ENCODE results near the gene UMAD1. TPM values are rescaled to one million over a fixed set of nuclear protein-coding genes. Genes with fewer than 3 reads are reported as not detected.

Gene UMAD1
- total RNA-seq (2014; rRNA removed; shearing (Covaris generic)), result 32.1 and 35.2 TPM in 2 replicates
- polyA plus RNA-seq (2015; cell fraction: cytosol; rRNA removed), result 28.1 and 34.3 TPM in 2 replicates
- polyA plus RNA-seq (2015; cell fraction: nucleus; rRNA removed), result 11.7 and 16.4 TPM in 2 replicates

DNA sequence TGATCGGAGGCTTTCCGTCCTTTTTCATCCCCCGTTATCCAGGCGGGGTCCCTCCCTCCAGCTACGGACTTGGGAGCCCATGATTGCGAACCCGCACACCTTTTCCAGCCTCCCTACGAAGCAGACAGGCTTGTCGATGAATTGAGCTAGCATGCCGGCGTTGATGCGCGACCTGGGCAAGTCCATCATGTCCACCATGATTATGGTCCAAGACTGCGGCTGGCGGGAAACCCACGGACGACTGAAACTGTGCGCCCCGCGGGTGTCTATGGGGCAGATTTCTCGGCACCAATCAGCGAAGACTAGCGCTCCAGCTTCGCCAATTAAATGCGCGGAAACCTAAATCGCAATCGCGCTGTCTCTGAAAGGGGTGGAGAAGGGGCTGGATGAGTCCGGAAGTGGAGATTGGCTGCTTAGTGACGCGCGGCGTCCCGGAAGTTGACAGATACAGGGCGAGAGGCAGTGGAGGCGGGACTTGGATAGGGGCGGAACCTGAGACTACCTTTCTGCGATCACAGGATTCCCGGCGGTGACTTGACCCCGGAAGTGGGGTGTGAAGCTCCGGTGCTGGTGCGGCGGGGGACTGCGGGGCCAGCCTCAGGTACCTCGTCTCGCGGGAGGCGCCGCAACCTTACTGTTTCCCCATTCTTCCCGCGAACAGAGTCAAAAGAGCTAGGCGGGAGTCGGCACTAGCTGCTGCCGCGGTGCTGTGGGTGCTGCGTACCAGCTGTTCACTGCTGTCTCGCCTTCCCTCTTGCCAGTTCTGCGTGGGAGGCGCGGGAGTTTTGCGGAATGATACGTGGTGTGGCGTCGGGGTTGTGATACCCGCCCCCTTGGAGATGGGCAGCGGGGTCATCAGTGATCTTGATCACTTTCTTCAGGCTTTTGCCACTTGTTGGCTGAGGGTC, at the start of gene UMAD1:
Gene UMAD1, plus strand, starts transcription at position 532 of the 908 bp plus-strand sequence. CDS start 32,620 bp downstream, outside the sequence.
- in situ Hi-C loops (cut with HindIII; ENCODE audit: low pct_unique_long_range_greater_than_20kb, low sequenced_read_pairs), result no loop called here
- DNase-seq (ENCODE audit: low read depth, low spot score), result peak; percentile 100

DNA sequence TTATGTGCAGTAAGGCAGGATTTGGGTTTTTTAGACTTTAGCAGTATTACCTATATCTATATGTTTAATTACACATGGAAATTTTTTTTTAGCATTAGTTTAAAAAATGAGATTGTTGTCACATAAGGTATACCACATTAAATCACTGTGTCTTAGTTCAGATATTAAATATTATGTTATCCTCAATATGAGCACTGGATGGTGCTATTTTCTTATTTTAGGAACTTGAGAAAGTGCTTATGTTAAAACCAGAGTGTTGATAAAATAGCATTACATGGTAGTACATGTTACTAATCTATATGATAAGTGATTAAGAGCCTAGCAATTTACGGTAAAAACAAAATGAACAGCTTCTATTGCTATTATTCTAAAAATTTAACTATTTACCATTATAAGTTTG, 45.1 kb upstream of the UMAD1 start:
- peak; percentile 70 for DNase-seq (ENCODE audit: low read depth, low spot score)
- in situ Hi-C loops (cut with HindIII; ENCODE audit: low pct_unique_long_range_greater_than_20kb, low sequenced_read_pairs), result no loop called here

DNA sequence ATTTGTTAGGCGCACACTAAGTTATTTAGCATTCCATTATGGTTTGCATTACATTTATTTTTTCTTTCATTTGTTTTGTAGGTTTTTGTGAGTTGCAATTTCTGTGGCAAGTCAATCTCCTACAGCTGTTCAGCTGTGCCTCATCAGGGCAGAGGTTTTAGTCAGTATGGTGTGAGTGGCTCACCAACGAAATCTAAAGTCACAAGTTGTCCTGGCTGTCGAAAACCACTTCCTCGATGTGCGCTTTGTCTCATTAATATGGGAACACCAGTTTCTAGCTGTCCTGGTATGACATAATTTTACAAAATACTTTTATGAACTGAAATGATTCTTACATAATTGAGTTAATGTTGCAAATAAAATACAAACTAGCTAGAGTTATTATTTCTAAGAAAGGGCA, 44.4 kb upstream of the UMAD1 start:
- DNase-seq (ENCODE audit: low read depth, low spot score), result no peak
- in situ Hi-C loops (cut with HindIII; ENCODE audit: low pct_unique_long_range_greater_than_20kb, low sequenced_read_pairs), result no loop called here

DNA sequence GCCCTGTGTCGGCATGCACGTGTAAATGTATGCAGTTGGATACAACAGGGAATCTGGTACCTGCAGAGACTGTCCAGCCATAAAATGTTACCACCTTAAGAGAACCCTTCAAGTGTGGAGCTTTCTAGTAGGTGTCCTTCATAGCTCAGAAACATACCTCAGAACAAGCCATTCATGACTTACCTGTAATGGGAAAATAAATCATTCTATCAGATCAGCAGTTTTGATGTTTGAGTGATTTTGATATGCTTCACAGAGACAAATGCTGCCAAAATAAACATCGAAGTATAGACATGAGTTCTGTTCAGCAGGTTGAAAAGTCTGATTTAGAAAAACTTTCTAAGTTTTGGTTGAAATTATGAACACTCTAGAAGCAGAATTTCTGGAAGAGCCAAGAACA, 33.5 kb upstream of the UMAD1 start:
- in situ Hi-C loops (cut with HindIII; ENCODE audit: low pct_unique_long_range_greater_than_20kb, low sequenced_read_pairs), result no loop called here

DNA sequence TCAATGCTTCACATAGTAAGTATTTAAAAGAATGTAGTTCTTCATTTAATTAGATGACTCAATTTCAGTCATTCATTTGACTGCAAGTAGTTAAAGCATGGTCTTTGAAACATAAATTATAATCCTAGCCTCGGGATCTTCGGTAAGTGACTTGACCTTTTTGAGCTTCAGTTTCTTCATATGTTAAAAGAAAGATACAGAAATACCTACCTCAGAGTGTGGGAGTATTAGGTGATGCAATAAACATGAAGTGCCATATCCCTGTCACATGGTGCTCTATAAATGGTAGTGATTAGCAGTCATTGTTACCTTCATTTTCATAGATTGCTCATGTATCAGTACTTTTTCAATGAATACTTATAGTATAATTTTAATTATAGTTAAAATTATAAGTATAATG, 31.2 kb upstream of the UMAD1 start:
- peak; percentile 58 for DNase-seq (ENCODE audit: low read depth, low spot score)
- in situ Hi-C loops (cut with HindIII; ENCODE audit: low pct_unique_long_range_greater_than_20kb, low sequenced_read_pairs), result no loop called here

More for the DNA sequence above, 33.5 kb upstream of the UMAD1 start:
- DNase-seq (ENCODE audit: low read depth, low spot score), result no peak

DNA sequence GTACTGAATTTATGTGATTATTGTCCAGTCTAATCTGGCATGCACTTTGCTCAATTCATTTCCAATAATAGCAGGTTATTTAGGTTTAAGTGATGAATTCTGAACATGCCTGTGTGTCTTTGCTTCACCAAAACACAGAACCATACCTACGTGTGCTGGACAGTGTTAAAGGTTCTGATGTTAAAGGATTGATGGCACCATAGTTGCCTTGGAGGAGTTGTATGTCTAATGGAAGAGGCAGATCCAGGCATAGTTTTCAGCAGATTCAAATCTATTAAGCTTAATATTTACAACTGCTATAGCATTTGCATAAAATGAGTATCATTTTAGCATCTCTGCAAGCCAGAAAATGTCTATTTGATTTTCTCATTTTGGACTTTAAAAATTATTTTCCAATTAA, 28.0 kb upstream of the UMAD1 start:
- DNase-seq (ENCODE audit: low read depth, low spot score), result no peak
- in situ Hi-C loops (cut with HindIII; ENCODE audit: low pct_unique_long_range_greater_than_20kb, low sequenced_read_pairs), result no loop called here

DNA sequence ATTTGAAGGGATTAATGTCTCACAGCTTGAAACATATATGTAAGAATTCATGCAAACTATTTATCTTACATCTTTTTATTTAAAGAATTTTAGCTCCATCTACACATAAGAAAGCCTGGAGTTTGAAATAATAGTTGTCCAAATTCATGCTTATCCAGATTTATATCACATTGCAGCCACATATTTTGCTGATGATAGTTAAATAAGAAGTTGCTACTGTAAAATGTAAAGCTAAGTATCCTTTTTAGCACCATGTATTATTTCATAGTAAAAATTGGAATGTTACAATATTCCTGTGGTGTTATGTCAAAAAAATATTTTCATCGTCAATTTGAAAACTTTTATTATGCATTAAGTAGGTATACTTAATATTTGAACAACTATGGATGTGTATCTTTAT, 27.3 kb upstream of the UMAD1 start:
- in situ Hi-C loops (cut with HindIII; ENCODE audit: low pct_unique_long_range_greater_than_20kb, low sequenced_read_pairs), result no loop called here
- no peak for DNase-seq (ENCODE audit: low read depth, low spot score)

DNA sequence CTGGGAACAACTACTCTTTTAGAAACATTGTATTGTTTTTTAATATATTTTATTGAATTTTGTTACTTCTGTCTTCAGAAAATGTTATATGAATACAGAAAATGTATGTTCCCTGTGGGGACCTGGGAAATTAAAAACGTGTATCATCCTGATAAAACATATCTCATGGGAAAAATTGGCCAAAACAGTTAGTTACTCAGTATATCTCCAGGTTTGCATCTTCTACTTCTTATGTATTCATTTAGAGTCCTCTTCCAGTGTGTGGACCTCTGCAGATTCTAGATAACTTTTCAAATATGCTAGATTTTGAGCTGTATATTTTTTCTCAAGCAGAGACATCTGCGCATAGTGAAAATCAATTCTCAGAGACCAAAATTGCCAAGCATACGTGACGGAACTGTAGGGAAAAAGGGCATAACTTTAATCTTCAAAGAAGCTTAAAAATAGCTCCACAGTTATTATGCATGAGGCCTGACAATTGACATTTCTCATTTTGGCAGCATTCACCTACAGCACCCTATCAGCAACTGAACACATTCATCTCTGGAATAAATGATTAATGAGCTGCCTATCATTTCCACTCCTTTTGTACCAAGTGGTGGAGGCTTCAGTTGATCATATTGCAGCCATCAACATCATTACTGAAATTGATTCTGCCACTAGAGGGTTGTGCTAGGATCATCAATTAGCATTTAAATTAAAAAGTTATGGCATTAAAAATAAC, 26.4 kb upstream of the UMAD1 start:
- in situ Hi-C loops (cut with HindIII; ENCODE audit: low pct_unique_long_range_greater_than_20kb, low sequenced_read_pairs), result no loop called here
- DNase-seq (ENCODE audit: low read depth, low spot score), result no peak

DNA sequence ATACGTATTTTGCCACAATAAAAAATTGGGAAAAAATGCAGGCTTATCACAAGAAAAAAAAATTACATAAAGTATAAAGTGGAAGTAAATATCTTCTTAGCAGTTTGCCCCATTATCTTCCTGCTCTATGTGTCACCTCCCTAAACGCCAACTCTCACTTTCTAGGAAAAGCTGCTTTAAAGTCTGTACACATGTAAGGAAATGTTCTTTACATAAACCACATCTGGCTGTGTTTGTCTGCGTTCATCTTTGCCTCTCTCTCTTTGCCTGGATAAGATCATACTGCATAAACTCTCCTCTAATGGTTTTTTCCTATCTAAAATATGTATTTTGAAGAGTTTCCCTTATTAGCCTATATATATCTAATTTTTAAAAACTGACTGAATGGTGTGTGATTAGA, 23.0 kb upstream of the UMAD1 start:
- DNase-seq (ENCODE audit: low read depth, low spot score), result no peak
- in situ Hi-C loops (cut with HindIII; ENCODE audit: low pct_unique_long_range_greater_than_20kb, low sequenced_read_pairs), result no loop called here

DNA sequence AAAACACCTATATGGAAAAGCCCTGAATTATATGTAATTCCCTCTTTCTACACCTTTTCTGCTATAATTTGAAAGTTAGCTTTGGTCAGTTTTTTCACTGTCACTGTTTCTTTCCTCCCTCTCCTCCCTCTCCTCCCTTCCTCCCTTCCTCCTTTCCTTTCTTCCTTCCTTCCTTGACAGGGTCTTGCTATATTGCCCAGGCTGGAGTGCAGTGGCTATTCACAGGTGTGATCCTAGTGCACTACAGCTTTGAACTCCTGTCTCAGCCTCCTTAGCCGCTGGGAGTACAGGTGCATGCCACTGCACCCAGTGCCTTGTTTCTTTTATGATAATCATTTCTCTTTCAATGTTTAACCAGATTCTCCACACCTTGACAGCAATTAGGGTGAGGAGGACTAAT, 22.1 kb upstream of the UMAD1 start:
- in situ Hi-C loops (cut with HindIII; ENCODE audit: low pct_unique_long_range_greater_than_20kb, low sequenced_read_pairs), result no loop called here
- DNase-seq (ENCODE audit: low read depth, low spot score), result no peak

DNA sequence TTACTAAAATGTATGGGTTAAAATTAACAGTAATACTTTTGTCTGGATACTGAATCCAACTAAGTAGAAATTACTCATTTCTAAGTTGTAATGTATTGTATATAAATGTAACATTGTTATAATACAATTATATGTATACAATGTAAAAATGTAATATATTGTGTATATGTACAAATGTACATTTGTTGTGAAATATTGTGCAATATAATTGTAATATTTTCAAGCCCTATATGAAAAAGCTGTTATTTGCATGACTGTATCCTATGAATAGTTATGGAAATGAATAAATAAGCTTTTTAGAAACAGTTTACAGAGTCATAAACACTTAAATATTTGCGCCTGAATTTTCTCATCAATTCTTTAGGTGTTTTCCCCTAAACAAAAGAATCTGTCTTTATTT, 20.3 kb upstream of the UMAD1 start:
- in situ Hi-C loops (cut with HindIII; ENCODE audit: low pct_unique_long_range_greater_than_20kb, low sequenced_read_pairs), result no loop called here
- DNase-seq (ENCODE audit: low read depth, low spot score), result no peak

DNA sequence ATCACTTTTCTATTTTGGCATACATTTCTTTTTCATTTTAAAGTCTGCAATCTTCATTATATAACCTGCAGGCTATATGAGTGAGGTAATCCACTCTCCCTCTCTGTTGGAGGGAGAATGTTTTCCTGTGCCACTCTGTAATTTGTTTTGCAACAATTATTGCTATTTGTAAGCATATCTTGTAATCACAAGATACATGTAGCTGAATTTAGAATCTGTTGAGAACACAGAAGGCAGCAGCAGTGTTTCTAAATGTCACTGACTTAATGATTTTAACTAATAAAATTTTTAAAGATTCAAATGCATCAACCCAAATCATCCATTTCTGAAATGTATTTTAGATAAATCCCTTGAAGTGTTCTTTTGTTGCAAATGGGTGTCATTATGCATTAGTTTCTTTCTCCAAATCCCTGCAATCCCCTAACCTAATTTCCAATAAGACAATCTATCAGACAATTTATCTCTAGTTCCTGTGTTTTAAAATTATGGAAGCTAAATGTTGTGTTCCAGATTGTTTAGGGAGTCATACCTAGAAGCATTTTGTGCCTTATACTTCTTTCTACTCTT, 19.8 kb upstream of the UMAD1 start:
- DNase-seq (ENCODE audit: low read depth, low spot score), result no peak
- in situ Hi-C loops (cut with HindIII; ENCODE audit: low pct_unique_long_range_greater_than_20kb, low sequenced_read_pairs), result no loop called here

DNA sequence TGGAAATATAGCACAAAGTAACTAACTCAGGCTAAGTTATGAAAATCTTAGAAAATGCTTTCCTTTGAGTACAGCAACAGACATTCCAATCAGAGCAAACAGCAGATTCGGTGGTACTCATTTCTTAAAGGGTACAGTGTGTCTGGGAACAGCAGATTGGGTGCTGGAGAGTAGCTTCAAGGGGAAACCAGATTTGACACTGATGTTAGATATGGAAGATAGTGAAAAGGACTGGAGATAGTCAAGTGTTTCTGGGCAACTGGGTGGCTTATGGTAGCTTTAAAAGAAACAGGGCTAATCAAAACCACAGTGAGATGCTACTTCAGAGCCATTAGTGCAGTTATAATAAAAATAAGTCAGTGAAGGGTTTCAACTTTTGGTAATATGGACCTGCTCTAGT, 12.1 kb upstream of the UMAD1 start:
- in situ Hi-C loops (cut with HindIII; ENCODE audit: low pct_unique_long_range_greater_than_20kb, low sequenced_read_pairs), result no loop called here
- no peak for DNase-seq (ENCODE audit: low read depth, low spot score)

DNA sequence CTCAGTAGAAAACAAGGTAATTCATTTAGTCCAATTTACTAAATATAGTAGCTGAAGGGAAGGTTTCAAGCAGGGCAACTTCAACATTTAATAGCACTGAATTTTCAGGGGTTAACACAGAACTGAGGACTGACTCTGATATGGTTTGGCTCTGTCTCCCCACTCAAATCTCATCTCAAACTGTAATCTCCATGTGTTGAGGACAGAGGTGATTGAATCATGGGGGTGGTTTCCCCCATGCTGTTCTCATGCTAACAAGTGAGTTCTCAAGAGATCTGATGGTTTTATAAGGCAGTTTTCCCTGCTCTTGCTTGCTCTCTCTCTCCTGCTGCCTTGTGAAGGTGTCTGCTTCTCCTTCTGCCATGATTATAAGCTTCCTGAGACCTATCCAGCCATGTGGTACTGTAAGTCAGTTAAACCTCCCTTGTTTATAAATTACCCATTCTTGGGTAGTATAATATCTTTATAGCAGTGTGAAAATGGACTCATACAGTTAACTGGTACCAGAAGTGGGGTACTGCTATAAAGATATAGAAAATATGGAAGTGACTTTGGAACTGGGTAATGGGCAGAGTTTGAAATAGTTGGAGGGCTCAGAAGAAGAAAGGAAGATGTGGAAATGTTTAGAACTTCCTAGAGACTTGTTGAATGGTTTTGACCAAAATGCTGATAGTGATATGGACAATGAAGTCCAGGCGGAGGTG, 9.8 kb upstream of the UMAD1 start:
- in situ Hi-C loops (cut with HindIII; ENCODE audit: low pct_unique_long_range_greater_than_20kb, low sequenced_read_pairs), result no loop called here
- no peak for DNase-seq (ENCODE audit: low read depth, low spot score)

DNA sequence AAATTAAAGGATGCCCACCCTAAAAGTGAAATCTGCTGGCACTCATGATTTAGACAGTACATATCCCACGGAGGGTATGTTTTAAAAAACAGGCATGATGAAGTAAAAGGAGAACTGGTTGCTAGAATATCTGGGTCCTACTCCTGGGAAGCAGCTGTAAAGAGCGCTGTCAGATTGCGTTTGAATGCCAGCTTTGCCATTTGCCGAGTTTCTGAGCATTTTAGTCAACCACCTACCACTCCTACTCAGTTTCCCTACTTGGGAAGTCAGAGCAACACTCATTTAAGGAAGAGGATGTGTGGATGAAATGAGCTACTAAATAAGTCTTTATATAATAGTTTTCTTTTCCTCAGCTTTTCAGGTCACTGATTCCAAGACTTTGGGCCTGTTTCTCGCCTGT, 1.1 kb upstream of the UMAD1 start:
- in situ Hi-C loops (cut with HindIII; ENCODE audit: low pct_unique_long_range_greater_than_20kb, low sequenced_read_pairs), result no loop called here
- DNase-seq (ENCODE audit: low read depth, low spot score), result no peak

DNA sequence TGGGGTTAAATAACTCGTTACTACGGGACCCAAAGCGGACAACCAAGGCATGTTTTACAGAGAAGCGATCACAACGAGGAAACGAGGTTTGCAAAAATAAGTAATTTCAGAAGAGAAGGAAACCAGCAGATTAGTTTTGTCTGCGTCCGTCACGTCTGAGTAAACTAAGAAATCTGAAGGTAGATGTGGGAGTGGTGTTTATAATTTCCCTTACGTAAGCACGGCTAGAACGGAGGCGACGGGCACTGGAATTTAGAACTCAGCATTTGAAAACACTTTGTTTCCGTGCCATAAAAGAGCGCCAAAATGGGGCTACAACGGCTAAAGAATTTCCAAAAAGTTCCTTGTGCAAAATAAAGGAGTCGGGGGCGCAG, 718 bp upstream of the UMAD1 start:
- in situ Hi-C loops (cut with HindIII; ENCODE audit: low pct_unique_long_range_greater_than_20kb, low sequenced_read_pairs), result no loop called here
- peak; percentile 24 for DNase-seq (ENCODE audit: low read depth, low spot score)

DNA sequence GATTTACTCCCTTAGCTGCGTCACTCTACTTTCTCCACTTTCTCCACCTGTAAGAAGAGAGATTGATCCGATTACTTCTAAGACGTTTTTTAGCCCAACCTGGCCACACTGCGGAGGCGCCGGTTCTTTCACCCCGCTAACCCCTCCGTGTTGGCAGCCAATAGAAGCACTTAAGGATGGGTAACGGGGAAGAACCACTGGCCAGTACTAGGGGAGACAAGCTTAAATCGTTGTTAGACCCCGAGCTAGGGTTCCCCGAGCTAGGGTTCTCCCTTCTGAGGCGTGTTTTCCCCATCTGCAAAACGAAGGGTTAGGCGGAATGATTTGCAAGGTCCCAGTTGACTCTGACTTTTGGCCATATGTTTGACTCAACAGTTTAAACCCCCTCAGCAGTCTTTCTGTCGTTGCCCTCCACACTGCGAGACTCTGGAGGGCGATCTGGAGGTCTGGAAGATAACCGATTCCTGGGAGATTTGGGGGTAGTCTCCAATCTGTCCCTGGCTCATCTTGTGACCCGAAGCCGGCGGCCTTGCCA, 644 bp downstream of the UMAD1 start:
- peak; percentile 34 for DNase-seq (ENCODE audit: low read depth, low spot score)

DNA sequence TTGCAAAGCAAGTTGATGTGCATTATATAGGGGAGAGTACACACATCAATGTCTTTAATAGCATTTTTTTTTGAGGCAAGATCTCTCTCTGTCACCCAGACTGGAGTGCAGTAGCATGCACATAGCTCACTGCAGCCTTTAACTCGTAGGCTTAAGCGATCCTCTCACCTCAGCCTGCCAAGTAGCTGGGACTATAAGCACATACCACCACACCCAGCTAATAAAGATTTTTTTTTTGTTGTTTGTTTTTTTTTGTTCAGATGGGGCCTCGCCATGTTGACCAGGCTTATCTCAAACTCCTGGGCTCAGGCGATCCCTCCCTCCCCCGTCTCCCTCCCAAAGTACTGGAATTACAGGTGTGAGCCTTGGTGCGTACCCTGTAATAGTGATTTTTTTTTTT, 1.5 kb downstream of the UMAD1 start:
- DNase-seq (ENCODE audit: low read depth, low spot score), result no peak
- in situ Hi-C loops (cut with HindIII; ENCODE audit: low pct_unique_long_range_greater_than_20kb, low sequenced_read_pairs), result no loop called here

More for the DNA sequence above, 644 bp downstream of the UMAD1 start:
- in situ Hi-C loops (cut with HindIII; ENCODE audit: low pct_unique_long_range_greater_than_20kb, low sequenced_read_pairs), result no loop called here
